Activated naive CD4-positive, alpha-beta T cell treated with anti-CD3 and anti-CD28 coated beads, Interleukin-2, amount 50 U/mL, for 16 hours (primary cell): Measurements from ENCODE around the gene GFRA1.
"Not testable (repeated sequence)": the region's sequence is repeated elsewhere in the genome, so short reads cannot be mapped to it uniquely, and the experiment has no call there.

Experiments used
- DNase-seq: peaks from one replicate; pipeline ENCODE4 v3.0.0-alpha.2; 2020

GFRA1 gene

GRCh38 chr10:116186273-116186672 is 86.7 kb downstream of the GFRA1 start:
- no peak for DNase-seq

- DNase-seq: no peak
Observed at GRCh38 chr10:116185199-116185867, 87.7 kb downstream of the GFRA1 start.

- DNase-seq: no peak
Observed at GRCh38 chr10:116184512-116184794, 88.6 kb downstream of the GFRA1 start.

GRCh38 chr10:116183733-116184511 is 89.1 kb downstream of the GFRA1 start:
- DNase-seq: no peak

DNA sequence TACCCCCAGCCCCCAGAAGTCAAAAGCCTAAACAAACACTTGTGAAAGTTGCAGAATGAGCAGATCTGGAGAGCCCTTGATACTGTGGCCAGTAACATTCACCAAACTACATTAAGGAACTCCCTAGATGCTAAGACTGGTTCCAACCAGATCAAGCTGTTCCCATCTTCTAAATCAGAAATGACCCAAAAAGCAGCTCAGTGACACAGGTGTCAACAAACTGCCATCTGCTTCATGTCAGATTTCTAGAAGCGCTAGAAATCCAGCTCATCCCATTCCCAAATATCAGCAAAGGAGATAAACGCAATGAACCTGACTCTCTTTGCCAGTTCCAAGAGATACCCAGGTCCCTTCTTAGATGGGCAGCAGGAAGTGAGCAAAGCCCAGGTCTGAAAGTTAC is 90.6 kb downstream of the GFRA1 start:
- no peak for DNase-seq

DNA sequence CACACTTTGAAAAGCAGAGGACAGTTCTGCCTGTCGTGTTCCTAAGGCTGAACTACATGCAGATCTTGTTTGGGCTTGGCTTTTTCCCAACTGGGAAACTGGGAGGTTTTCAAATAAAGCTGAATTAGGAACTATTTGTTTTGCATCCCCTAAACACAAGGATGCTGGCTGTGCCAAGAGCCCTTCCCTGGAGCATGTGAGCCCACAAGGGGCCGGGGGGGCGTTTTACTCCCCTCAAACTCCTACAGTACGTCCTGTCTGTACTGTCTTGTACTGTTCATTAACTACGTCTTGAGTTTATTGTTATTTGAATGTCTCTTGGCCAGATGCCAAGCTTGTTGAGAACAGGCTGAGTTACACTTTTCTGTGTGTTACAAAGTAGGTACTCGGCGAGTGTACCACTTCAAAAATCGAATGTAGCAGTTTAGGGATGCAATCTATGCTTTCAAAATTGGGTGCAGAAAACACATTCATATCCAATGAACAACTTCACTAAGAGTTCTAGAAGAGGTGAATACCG is 94.9 kb downstream of the GFRA1 start:
- no peak for DNase-seq

DNA sequence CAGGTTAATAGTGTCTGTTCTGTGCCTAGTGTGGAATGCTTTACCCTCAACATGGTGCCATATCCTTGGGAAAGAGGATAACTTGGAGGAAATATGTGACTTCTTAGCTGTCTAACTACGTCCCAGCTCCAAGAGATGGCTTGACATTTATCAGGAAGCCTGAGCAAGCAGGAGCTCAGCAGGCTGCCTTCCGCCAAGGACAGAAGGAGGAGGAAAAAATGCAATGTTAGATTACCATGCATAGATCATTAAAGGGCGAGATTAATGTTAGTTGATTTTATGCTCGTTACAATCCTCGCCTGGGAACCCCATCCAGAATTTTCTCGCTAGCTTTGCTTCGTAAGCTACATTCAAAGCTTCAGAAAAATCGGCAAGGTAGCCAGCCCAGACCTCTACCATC is 97.8 kb downstream of the GFRA1 start:
- no peak for DNase-seq

GRCh38 chr10:116171505-116171904 is 101.5 kb downstream of the GFRA1 start:
- DNase-seq: no peak

DNA sequence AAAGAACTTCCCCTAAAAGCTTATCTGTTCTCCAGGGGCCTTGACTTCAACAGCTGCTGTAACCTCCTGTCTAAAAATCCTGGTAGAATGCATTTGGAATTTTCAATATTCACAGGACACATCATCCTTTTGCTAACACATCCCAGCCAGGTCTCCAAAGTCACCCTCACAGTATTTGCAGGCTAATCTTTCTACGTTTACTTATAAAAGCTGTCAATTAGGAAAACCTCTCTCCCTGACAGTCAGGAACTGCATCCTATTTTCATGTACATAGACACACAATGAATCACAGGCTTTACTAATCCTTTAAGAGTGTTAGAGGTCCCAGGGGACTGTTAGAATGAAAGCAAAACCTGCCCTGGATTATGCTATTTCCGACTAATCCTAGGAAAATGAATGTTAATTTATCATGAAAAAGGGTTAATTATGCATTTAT is 102.2 kb downstream of the GFRA1 start:
- no peak for DNase-seq

DNA sequence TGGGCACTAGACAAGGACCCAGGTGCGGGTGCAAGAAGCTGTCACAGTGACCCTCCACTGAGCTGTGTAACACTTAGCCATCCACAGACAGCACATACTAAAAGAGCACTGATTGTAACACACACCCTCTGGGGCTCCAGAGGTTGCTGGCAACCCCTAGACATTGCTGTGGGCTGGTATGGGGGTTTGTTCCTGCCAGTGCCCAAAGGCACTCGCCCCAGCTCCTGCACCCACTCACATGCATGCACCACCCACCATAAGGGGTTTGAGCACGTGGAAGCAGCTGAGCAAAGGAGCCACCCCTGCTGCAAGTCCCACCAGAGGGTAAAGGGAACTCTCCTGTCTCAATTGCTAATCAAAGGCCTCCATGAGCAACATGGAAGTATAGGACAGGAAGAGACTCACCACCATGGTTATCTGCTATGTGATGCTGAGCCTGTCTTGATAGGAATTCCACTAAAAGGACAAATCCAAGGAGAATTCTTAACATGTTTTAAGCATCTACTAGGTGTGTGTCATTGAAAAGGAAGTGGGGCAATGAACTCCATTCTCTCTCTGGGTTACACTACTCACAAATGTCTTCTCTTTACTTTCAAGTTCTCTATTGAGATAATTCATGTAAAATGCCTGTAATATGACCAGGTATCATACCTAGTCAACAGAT is 103.1 kb downstream of the GFRA1 start:
- no peak for DNase-seq

DNA sequence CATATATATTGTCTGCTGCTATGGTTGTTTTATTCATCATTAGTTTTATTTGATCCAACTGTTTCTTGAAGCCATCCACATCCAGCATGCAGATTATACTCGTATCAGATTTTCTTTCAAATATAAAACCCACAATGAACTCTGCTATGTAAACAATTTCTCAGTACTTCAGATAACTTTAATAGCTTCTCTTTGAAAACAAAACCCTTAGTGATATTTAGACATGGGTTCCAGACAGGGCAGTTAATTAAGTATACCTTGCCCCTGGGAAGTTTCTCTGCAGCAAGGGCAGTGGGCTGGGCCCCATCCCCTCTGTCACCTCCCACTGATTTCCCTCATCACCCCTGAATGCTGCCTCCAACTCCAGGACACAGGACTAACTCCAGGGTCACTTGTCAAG is 104.3 kb downstream of the GFRA1 start:
- DNase-seq: no peak

DNA sequence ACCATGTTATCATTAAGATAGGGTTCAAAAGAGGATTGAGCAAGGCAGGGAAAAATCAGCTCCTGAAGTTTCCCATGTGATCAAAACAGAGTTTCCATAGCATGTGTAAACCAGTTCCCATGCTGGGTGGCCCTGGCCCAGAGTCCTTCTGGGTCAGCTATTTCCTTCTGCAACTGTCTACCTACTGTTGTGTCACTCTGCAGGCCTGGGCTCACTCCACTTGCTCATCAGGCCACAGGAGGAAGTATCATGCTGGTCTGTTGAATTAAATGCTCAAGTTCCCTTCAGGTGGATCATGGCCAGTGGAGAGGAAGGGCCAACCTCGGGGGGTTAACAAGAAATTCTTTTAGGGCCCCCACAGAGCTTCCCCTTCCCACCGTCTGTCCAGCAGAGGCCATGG is 104.7 kb downstream of the GFRA1 start:
- no peak for DNase-seq

DNA sequence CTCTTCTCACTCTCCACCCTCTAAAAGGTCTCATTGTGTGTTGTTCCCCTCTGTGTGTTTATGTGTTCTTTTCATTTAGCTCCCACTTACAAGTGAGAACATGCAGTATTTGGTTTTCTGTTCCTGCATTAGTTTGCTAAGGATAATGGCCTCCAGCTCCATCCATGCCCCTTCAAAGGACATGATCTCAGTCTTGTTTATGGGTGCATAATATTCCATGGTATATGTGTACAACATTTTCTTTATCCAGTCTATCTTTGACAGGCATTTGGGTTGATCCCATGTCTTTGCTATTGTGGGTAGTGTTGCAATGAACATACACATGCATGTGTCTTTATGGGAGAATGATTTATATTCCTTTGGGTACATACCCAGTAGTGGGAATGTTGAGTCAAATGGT is 107.1 kb downstream of the GFRA1 start:
- not testable (repeated sequence) for DNase-seq

- no peak for DNase-seq
Observed at GRCh38 chr10:116164291-116164690, 108.7 kb downstream of the GFRA1 start.

DNA sequence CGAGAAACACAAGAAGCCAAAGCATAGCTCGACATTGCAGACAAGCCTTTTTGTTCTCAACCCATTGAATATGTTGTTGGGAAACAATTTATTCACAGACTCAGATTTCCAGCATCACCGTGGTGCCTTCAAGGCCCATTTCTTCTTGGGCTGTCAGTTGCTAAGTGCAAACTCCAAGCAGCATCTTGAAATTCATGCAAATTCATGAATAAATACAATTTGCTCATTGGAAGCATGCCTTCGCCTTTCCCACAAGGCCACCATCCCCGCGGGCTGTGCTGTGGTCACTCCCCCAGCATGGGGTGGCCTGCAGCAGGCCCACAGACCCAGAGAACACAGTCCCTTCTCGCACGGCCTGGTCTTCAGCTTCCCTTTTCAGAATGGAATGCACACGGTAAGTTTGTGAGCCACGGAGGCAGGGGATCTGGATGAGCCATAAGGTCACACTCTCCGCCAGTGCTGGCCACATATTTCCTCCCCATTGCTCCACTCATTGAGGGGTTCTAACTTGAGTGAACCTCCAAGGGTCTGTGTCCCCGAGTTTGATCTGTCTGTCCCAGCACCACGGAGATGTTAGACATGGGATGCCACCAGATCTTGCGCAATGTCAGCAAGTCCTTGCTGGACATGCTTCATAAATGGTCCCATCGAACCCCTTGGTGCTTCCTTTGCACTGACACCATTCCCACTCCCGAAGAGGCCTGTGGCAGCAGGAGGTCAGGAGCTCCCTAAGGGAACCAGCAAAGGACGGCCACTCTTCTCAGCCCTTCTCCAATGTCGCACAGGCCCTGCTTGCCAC is 109.5 kb downstream of the GFRA1 start:
- no peak for DNase-seq

GRCh38 chr10:116162851-116163250 is 110.2 kb downstream of the GFRA1 start:
- no peak for DNase-seq

GRCh38 chr10:116160271-116160670 is 112.7 kb downstream of the GFRA1 start:
- DNase-seq: no peak

- DNase-seq: no peak
Observed at GRCh38 chr10:116159197-116159596, 113.8 kb downstream of the GFRA1 start.

DNA sequence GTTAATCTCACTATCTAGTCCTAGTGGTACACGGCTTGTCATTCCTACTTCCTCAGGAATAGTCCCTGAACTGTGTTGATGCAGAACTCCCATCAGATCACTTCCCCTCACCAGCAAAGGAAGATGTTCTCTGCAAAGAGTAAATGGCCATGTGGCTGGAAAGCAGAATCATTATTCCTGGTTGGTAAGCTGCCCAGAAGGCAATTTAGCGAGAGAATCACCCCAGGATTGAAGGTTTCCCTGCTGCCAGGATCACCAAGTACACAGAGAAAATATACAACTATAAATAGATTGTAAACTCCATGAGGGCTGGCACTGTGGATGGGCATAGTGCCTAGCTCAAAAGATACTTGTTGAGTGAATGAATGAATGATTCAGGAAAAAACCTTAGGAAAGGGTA is 115.0 kb downstream of the GFRA1 start:
- no peak for DNase-seq

- no peak for DNase-seq
Observed at GRCh38 chr10:116157485-116157884, 115.5 kb downstream of the GFRA1 start.

GRCh38 chr10:116156819-116157218 is 116.2 kb downstream of the GFRA1 start:
- no peak for DNase-seq

GRCh38 chr10:116155191-116155590 is 117.8 kb downstream of the GFRA1 start:
- no peak for DNase-seq

DNA sequence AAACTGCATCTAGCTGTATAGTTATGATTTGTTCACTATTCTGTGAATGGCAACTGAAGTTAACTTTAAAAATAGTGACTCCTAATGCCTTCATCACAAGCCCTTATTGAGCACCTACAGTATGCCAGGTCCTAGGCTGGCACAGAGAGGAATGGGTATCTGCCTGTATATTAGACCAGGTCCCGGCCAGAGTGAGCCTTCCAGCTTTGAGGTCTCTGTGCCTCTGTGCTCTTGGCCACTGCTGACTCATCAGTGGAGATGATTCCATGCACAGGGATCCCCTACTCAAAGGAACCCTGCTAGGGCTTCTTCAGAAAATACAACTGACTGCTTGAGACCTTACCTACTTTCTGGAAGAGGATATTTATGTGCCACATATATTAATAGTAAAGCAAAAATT is 118.4 kb downstream of the GFRA1 start:
- DNase-seq: no peak
